ENCODE data around the gene RAG1.
A peak's percentile ranks its signal among the peaks of the same experiment; 100 is the strongest.

RAG1 gene

DNA sequence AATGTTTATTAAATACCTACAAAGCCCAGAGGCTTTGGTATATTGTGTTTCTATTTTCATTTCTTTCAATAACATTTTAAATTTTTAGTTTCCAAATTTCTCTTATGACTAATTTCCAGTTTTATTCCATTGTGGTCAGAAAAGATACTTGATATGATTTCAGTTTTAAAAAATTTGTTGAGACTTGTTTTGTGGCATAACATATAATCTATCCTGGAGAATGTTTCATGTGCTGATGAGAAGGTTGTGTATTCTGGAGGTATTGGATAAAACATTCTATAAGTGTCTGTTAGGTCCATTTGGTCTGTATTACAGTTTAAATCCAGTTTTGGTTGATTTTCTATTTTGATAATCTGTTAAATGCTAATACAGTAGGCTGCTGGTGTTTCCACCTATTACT is 9.8 kb upstream of the RAG1 start:
- in situ Hi-C loops (cut with HindIII; ENCODE audit: low sequenced_read_pairs), result no loop called here
- TF ChIP-seq, protein P1, sequence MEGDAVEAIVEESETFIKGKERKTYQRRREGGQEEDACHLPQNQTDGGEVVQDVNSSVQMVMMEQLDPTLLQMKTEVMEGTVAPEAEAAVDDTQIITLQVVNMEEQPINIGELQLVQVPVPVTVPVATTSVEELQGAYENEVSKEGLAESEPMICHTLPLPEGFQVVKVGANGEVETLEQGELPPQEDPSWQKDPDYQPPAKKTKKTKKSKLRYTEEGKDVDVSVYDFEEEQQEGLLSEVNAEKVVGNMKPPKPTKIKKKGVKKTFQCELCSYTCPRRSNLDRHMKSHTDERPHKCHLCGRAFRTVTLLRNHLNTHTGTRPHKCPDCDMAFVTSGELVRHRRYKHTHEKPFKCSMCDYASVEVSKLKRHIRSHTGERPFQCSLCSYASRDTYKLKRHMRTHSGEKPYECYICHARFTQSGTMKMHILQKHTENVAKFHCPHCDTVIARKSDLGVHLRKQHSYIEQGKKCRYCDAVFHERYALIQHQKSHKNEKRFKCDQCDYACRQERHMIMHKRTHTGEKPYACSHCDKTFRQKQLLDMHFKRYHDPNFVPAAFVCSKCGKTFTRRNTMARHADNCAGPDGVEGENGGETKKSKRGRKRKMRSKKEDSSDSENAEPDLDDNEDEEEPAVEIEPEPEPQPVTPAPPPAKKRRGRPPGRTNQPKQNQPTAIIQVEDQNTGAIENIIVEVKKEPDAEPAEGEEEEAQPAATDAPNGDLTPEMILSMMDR (IDR thresholded peaks at IDR 0.05; ENCODE audit: low read depth, low read length, missing control alignments), result no peak
- DNase-seq (ENCODE audit: low read depth), result no peak
- H3K4me3 ChIP-seq (ENCODE audit: low read depth, low read length), result no peak overlapping the region

DNA sequence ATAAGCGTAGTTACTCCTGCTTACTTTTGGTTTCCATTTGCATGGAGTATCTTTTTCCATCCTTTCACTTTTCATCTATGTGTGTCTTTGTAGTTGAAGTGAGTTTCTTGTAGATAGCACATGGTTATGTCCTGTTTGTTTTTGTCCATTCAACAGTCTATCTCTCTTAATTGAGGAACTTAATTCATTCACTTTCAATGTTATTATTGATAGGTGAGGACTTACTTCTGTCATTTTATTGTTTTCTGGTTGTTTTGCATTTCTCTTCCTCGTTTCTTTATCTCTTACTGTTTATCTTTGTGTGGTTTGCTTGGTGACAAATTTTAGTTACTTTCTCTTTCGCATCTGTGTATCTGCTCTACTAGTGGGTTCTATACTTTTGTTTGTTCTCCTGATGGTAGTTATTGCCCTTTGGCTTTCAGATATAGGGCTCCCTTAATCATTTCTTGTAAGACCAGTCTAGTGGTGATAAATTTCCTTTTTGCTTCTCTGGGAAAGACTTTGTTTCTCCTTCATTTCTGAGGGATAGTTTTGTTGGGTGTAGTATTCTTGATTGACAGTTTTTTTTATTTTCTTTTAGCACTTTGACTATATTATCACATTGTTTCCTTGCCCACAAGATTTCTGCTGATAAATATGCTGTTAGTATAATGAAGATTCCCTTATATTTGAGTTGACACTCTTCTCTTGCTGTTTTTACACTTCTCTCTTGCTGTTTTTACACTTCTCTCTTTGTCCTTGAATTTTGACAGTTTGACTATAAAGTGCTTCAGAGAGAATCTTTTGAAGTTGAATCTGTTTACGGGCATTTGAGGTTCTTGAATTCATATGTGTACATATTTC is 9.0 kb upstream of the RAG1 start:
- no peak overlapping the region for H3K4me3 ChIP-seq (ENCODE audit: low read depth, low read length)
- TF ChIP-seq, protein P1 (IDR thresholded peaks at IDR 0.05; ENCODE audit: low read depth, low read length, missing control alignments), result no peak
- in situ Hi-C loops (cut with HindIII; ENCODE audit: low sequenced_read_pairs), result no loop called here
- no peak for DNase-seq (ENCODE audit: low read depth)

DNA sequence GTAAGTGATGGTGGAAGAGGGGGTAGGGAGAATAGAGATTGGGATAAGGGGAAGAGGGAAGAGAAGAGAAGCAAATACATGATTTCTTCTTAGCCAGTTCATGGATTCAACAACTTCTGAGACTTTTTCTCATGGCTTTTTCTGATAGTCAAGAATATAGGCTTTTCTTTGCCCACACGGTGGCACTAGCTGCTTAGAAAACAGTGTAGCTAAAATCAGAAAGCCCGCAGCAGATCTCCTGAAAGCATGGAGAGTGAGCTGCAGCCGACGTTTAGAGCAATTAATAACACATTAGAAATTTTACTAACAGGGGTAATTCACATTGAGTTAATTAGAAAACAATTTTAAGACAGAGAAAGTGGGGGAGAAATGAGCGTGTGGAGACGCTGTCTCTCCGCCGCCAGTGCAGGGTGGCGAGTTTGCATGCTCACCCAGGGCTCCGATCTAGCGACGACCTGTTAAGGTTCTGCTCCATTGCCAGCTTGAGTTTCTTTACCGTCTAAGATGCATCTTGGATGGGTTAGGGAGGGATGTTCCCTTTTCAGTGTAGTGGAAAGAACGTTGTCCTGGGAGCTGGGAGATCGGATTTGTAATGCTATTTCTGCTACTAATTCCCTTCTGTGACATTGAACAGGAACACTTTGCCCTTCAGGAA is 3.3 kb upstream of the RAG1 start:
- peak; percentile 45 for DNase-seq (ENCODE audit: low read depth)
- TF ChIP-seq, protein P1 (IDR thresholded peaks at IDR 0.05; ENCODE audit: low read depth, low read length, missing control alignments), result peak; percentile 73
- H3K4me3 ChIP-seq (ENCODE audit: low read depth, low read length), result peak overlapping the region; percentile 17
- in situ Hi-C loops (cut with HindIII; ENCODE audit: low sequenced_read_pairs), result loop anchor here (5.0 kb wide), 1 partner anchor 98 kb away; no protein-coding TSS in a partner anchor

DNA sequence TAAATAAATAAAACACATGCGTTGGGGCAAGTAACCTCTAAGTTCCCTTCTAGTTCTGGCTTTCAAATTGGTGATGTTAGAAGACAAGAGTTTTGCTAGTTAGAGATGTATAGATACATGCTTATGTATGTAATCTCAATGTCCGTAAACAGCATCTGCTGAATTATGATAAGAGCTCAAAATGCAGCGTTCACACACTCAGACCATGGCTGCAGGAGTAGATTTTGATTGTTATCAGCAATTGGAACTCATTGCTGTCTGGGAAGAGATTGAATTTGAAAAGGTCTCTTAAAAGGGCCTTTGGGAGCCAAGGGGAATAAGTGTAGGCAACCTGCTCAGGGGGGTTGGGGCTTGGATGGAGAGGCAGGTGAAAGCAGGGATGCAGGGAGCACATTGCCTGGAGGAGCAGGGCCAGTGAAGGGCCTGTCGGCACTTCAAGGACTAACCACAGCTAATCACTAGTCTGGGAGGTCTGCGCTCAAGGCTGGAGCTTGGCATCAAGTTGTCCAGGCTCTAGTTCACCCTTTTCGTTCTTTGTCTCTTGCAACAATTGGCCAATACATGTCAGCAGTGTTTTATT is 2.7 kb upstream of the RAG1 start:
- no peak overlapping the region for H3K4me3 ChIP-seq (ENCODE audit: low read depth, low read length)
- no peak for DNase-seq (ENCODE audit: low read depth)
- TF ChIP-seq, protein P1 (IDR thresholded peaks at IDR 0.05; ENCODE audit: low read depth, low read length, missing control alignments), result no peak
- in situ Hi-C loops (cut with HindIII; ENCODE audit: low sequenced_read_pairs), result loop anchor here (5.0 kb wide), 1 partner anchor 97 kb away; no protein-coding TSS in a partner anchor

DNA sequence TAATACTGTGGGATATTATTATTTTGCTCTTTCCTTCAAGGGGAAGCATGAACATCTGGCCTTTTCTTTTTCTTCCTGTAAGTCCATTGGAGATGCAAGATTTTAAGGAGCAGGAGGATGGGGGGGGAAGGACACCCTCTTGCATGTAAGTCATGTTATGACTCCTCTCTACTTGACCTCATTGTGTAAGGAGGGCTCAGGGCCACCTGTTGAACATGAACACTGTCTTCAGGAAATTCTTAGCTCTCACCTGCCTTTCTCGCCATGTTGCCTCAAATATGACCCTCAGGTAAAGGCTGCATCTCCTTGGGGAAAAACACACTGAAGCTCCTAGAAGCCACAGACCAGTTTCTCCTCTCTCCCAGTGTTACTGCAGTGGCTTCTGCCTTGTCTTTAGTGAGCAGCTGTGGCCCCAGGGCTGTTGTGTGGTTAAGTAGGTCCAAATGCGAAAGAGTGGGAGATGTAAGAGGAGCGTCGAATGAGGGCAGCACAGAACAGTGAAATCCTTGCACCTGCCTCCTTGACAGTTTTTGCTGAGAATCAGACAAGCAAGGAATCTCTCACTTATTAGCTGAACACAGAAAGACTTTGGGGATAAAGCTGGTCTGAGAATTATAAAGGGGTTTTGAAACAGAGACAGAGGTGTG is 1.3 kb upstream of the RAG1 start:
- H3K4me3 ChIP-seq (ENCODE audit: low read depth, low read length), result no peak overlapping the region
- TF ChIP-seq, protein P1 (IDR thresholded peaks at IDR 0.05; ENCODE audit: low read depth, low read length, missing control alignments), result no peak
- no peak for DNase-seq (ENCODE audit: low read depth)
- in situ Hi-C loops (cut with HindIII; ENCODE audit: low sequenced_read_pairs), result loop anchor here (5.0 kb wide), 1 partner anchor 96 kb away; no protein-coding TSS in a partner anchor

DNA sequence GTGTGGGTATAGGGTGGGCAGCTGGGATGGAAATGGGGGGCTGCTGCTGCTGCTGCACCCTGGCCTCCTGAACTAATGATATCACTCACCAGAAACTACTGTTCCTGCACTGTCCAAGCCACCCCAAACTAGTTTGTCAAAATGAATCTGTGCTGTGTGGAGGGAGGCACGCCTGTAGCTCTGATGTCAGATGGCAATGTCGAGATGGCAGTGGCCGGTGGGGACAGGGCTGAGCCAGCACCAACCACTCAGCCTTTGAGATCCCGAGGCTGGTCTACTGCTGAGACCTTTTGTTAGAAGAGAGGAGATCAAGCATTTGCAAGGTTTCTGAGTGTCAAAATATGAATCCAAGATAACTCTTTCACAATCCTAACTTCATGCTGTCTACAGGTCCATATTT is 1.3 kb downstream of the RAG1 start:
- TF ChIP-seq, protein P1 (IDR thresholded peaks at IDR 0.05; ENCODE audit: low read depth, low read length, missing control alignments), result no peak
- in situ Hi-C loops (cut with HindIII; ENCODE audit: low sequenced_read_pairs), result loop anchor here (5.0 kb wide), 1 partner anchor 93 kb away; no protein-coding TSS in a partner anchor
- no peak overlapping the region for H3K4me3 ChIP-seq (ENCODE audit: low read depth, low read length)
- DNase-seq (ENCODE audit: low read depth), result no peak
